GM18951 (cell line): ENCODE data around the gene RPL14.
A peak's percentile ranks its signal among the peaks of the same experiment; 100 is the strongest.

Experiments used
- POLR2A ChIP-seq: IDR thresholded peaks from 4 replicates; pipeline ENCODE4 v1.6.1; 2011; ENCODE audit warnings: mild to moderate bottlenecking; ENCODE audit not compliant: insufficient read length, insufficient read depth; ENCODE audit errors: extremely low read depth
- in situ Hi-C: fragments of 300-500 bp; cut with MboI; formaldehyde crosslinking; loops from one replicate; pipeline ENCODE4 v1.12.0; 2022; ENCODE audit warnings: low sequenced_read_pairs, mixed read lengths, inconsistent platforms; ENCODE audit not compliant: unreplicated experiment

RPL14 gene

DNA sequence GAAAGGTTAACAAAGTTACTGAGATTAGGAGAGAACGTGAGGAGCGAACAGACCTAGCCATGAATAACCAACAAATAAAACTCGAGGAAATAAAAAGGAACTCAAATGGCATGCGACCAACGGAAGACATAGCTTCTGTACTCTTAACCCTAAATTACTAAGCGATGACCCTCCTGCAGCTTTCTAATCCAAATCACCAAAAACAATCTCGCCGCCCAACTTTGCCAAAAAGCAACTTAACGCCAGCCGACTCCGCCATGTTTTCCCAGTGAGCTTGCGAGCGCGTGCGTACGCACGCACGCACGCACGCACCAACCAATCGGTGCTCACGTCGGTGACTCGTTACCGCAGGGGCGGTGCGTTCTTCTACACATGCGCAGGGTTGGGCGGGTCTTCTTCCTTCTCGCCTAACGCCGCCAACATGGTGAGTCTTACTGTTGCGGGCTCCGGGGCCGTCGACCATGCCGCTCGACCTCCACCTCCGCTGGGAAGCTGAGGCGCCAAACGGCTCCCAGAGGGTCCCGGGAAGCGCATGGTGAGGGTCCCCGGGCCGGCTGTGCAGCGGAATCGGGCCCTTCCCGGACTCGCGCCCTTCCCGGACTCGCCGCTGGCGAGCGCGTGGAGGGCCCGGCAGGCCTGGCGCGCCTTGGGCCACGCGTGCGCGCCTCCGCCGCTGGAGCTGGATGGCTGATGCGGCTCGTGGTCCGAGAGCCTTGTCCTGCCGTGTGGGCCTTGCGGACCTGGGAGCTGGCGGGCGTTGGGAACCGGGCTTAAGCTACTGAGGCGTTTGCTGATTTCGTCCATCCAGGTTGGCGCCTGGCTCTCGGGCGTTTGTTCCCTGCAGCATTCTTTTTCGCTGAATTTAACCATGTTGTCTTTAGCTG lies at the start of gene RPL14:
RPL14 (plus strand) TSS at position 400 of the 884 bp plus-strand sequence; CDS start at position 533, 133 bp downstream.
- peak; percentile 97 for TF ChIP-seq POLR2A
- in situ Hi-C loops, result no loop called here

DNA sequence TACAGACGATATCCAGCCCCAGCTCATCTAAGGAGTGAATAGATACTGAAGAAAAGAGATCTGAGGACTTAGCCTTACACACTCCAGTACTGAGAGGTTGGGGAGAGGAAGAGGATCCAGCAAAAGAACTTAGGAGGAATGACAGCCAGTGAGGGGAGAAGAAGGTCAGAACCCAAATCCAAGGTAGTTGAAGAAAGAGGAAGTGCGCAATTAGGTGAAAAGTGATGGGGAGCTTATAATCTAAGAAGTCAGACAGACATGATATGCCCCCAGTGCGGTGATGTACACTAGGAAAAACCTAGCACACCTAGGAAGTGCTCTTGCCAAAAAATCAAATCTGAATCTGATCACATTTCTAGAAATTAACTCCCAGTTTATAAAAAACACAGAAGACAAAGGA lies 49.5 kb upstream of the RPL14 start:
- in situ Hi-C loops, result no loop called here

DNA sequence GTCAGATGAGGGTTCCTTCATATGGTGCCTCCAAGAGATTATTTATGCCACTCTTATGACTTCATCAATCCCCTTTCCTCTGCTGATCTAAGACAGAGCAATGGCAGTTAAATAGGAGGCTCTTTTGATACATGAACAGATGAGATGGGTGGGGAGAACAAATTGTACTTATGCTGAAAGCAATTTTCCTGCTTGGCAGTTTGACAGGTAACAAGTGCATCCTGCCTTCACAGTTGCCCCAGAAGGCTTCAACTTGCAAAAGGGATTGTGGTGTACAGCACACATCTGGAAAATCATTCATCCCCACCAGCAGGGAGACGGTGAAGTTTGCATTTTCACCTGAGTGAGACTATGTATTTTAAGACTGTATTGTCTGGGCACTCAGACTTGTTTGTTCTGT lies 42.9 kb upstream of the RPL14 start:
- in situ Hi-C loops, result no loop called here

More for the DNA sequence above, 49.5 kb upstream of the RPL14 start:
- TF ChIP-seq POLR2A, result no peak

GRCh38 chr3:40417845-40418543 lies 39.1 kb upstream of the RPL14 start:
- no peak for TF ChIP-seq POLR2A
- in situ Hi-C loops, result no loop called here

More for the DNA sequence above, 42.9 kb upstream of the RPL14 start:
- no peak for TF ChIP-seq POLR2A

- TF ChIP-seq POLR2A, result no peak
- in situ Hi-C loops, result no loop called here
Observed at GRCh38 chr3:40422861-40423260, 34.3 kb upstream of the RPL14 start.

- in situ Hi-C loops, result no loop called here
- no peak for TF ChIP-seq POLR2A
Observed at GRCh38 chr3:40427045-40427669, 30.0 kb upstream of the RPL14 start.

GRCh38 chr3:40432793-40433192 lies 24.3 kb upstream of the RPL14 start:
- no peak for TF ChIP-seq POLR2A
- in situ Hi-C loops, result no loop called here

DNA sequence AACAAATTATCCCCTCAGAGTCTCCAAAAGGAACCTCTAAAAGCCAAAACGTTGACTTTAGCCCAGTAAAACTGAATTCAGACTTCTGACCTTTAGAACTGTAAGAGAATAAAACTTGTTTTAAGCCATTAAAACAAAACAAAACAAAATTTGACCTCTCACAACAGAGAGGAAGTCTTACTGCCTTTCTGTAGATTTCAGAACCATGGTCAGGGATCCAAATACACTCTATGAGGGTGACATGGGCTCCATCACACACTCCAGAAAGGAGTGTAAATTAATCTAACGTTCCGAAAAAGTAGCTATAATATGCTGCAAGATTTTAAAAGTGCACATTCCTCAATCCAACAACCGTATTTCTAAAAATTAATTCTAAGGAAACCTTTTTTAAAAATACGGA lies 19.2 kb upstream of the RPL14 start:
- in situ Hi-C loops, result no loop called here
- no peak for TF ChIP-seq POLR2A

DNA sequence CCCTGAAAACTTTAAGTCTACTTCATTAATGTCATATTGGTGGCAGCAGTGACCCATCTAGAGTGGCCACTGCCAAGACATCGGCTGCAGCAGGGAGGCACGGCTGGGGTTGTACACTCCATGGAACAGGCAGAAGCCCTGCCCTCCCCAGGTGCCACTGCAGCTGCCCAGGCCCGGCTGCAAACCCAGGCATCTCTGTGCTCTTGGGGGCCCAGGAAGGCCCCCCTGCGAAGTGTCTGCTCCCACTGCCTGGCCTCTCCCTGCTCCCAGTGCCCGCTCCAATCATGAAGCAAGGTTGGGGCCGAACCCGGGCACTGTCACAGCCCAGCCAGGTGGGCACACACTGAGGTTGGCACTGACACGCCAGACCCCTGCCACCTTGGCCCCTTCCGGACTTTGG lies 12.1 kb upstream of the RPL14 start:
- in situ Hi-C loops, result no loop called here
- TF ChIP-seq POLR2A, result no peak

DNA sequence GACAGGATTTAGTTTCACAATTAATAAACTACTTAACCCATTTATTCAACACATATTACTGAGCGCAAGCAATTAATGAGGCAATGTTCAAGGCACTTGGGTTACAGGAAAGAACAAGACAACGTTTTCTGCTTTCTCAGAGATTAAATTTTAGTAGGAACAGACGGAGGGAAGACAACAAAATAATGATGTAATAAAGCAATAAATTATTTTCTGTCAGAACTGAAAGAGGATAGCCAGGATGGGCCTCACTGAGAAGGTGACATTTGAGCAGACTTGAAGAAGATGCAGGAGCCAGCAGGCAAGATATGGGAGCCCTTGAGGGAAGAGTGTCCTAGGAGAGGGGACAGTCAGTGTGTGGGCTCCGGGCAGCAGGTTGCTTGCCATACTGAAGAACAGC lies 11.3 kb upstream of the RPL14 start:
- in situ Hi-C loops, result no loop called here
- TF ChIP-seq POLR2A, result no peak

GRCh38 chr3:40450438-40450837 lies 6.7 kb upstream of the RPL14 start:
- in situ Hi-C loops, result no loop called here
- no peak for TF ChIP-seq POLR2A

GRCh38 chr3:40451551-40451950 lies 5.6 kb upstream of the RPL14 start:
- in situ Hi-C loops, result no loop called here
- TF ChIP-seq POLR2A, result no peak

- in situ Hi-C loops, result no loop called here
- TF ChIP-seq POLR2A, result no peak
Observed at GRCh38 chr3:40452057-40452456, 5.1 kb upstream of the RPL14 start.

DNA sequence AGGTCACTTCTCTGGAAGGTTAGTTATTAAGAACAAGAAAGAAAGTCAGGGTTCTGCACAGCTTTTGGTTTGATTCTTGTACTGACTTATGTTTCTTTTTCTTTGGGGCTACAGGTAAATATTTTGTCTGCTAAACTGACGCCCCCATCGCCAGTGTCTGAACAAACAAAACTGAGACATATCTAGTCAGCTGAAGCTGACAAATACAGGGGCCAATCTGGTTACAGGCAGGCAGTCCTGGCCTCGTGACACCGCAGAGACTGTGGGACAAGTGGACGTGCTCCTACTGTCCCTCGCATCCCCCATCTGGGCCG lies 4.6 kb upstream of the RPL14 start:
- in situ Hi-C loops, result no loop called here
- TF ChIP-seq POLR2A, result no peak
